Caco-2 (cell line): ENCODE measurements around the gene TLR4. TPM values are rescaled to one million over a fixed set of nuclear protein-coding genes. Genes with fewer than 3 reads are reported as not detected.

Source experiments
- BruUV-seq: library from RNA; stranded (reverse); fragments of 400-500 nt; replicated peaks from 2 replicates; lab custom pipeline; 2021; lab: Mats Ljungman, UMichigan
- CTCF ChIA-PET: fragments of 300-600 bp; sonication (Branson Sonifier 250); formaldehyde crosslinking; loops from one replicate; lab custom pipeline; 2022; ENCODE audit warnings: antibody characterized with exemption; lab: Charles Lee
- POLR2A ChIA-PET: fragments of 300-600 bp; sonication (Branson Sonifier 250); formaldehyde crosslinking; loops from one replicate; lab custom pipeline; 2022; ENCODE audit warnings: antibody characterized with exemption; lab: Charles Lee
- DNase-seq, 2 experiments: peaks; one replicate each; pipeline versions ENCODE4 v3.0.0 to v3.0.0-alpha.2; 2020 to 2022
- H3K27me3 ChIP-seq: replicated peaks from 2 replicates; pipeline ENCODE4 v1.6.0; 2011; ENCODE audit warnings: low read length; ENCODE audit not compliant: control insufficient read depth, insufficient read depth
- H3K36me3 ChIP-seq: 2 replicates; pipeline ENCODE4 v1.5.1; 2011; ENCODE audit warnings: low read length; ENCODE audit not compliant: control insufficient read depth, insufficient read depth
- H3K4me1 ChIP-seq: fragments of 250-450 bp; sonication (Bioruptor Pico); 2 replicates; pipeline ENCODE4 v1.5.1; 2020; ENCODE audit warnings: mild to moderate bottlenecking
- H3K4me3 ChIP-seq: 2 replicates; pipeline ENCODE4 v1.5.1; 2011; ENCODE audit warnings: low read depth, mild to moderate bottlenecking, control low read depth, low read length
- H3K9me3 ChIP-seq: fragments of 250-450 bp; sonication (Bioruptor Pico); 2 replicates; pipeline ENCODE4 v1.5.1; 2020; ENCODE audit warnings: mild to moderate bottlenecking, moderate library complexity
- H3K27ac Mint-ChIP-seq: one replicate; pipeline ENCODE4 v1.8.0; 2022; ENCODE audit warnings: mixed read lengths; ENCODE audit not compliant: unreplicated experiment
- H3K27me3 Mint-ChIP-seq: one replicate; pipeline ENCODE4 v1.8.0; 2022; ENCODE audit warnings: mixed read lengths; ENCODE audit not compliant: insufficient read depth, unreplicated experiment
- H3K36me3 Mint-ChIP-seq: one replicate; pipeline ENCODE4 v1.8.0; 2022; ENCODE audit warnings: mild to moderate bottlenecking, mixed read lengths; ENCODE audit not compliant: insufficient read depth, unreplicated experiment
- H3K4me1 Mint-ChIP-seq: one replicate; pipeline ENCODE4 v1.8.0; 2022; ENCODE audit warnings: low read depth, mixed read lengths; ENCODE audit not compliant: unreplicated experiment
- H3K4me3 Mint-ChIP-seq: one replicate; pipeline ENCODE4 v1.8.0; 2022; ENCODE audit warnings: mild to moderate bottlenecking, moderate library complexity, mixed read lengths; ENCODE audit not compliant: unreplicated experiment
- H3K9me3 Mint-ChIP-seq: one replicate; pipeline ENCODE4 v1.8.0; 2022; ENCODE audit warnings: mixed read lengths; ENCODE audit not compliant: unreplicated experiment
- intact Hi-C: fragments of 100-400 bp; cut with micrococcal nuclease; formaldehyde crosslinking; loops from one replicate; pipeline ENCODE4 v1.10.0; 2022; ENCODE audit not compliant: unreplicated experiment
- total RNA-seq: library from RNA; stranded (reverse); gene quantifications from 2 replicates; pipeline ENCODE4 v1.2.3, GENCODE V29; 2022
- TF ChIP-seq, protein P1 (sequence below), 2 experiments: fragments of 200-600 bp in 1 of 2; IDR thresholded peaks; 1 replicate in 1 of 2; 2 replicates in 1 of 2; pipeline versions ENCODE4 v1.5.1 to v1.8.0; 2011 to 2022; ENCODE audit warnings: antibody characterized with exemption in 1 of 2, control low read depth in 1 of 2, inconsistent platforms in 1 of 2, low read depth in 1 of 2, low read length in 1 of 2, mild to moderate bottlenecking in 1 of 2, moderate library complexity in 1 of 2; ENCODE audit not compliant: insufficient read depth in 1 of 2, severe bottlenecking in 1 of 2, unreplicated experiment in 1 of 2

Gene TLR4
- total RNA-seq, 1 experiment from 2014 or later: not detected

DNA sequence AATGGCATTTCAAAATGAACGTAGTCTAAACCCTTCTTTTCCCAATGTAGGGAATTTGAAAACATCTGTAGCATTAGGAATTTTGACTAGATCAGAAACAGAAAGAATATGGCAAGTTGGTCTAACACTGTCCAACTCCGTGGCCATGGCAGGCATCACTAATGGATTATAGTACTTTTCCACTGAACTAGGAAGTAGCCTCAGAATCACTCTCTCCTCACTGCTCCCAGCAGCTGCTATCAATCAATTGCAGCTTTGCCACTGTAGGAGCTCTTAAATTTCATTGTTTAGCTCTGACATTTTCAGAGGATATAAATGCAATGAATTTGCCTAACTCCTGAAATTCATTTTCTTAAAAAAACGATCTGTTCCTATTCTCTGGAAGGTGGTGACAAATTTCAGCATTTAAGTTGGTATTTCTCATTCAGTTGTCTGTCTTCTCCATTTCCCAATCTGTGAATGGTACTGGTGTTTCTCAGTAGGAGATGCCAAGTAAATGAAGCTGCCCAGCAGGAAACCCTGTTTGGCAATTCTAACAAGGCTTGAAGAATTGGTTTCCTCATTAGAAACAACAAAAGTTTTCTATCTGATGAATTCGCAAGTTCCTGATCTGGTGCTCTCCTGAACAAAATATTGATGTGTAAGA is 64.7 kb downstream of the TLR4 start:
- ChIA-PET CTCF (no interaction called here), POLR2A (no interaction called here)
- peaks cover 6% of the 10 kb centered on the region for H3K27me3 Mint-ChIP-seq
- no peaks in the 10 kb centered on the region for H3K9me3 Mint-ChIP-seq
- TF ChIP-seq, protein P1, sequence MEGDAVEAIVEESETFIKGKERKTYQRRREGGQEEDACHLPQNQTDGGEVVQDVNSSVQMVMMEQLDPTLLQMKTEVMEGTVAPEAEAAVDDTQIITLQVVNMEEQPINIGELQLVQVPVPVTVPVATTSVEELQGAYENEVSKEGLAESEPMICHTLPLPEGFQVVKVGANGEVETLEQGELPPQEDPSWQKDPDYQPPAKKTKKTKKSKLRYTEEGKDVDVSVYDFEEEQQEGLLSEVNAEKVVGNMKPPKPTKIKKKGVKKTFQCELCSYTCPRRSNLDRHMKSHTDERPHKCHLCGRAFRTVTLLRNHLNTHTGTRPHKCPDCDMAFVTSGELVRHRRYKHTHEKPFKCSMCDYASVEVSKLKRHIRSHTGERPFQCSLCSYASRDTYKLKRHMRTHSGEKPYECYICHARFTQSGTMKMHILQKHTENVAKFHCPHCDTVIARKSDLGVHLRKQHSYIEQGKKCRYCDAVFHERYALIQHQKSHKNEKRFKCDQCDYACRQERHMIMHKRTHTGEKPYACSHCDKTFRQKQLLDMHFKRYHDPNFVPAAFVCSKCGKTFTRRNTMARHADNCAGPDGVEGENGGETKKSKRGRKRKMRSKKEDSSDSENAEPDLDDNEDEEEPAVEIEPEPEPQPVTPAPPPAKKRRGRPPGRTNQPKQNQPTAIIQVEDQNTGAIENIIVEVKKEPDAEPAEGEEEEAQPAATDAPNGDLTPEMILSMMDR (IDR thresholded peaks at IDR 0.05; ENCODE audit: insufficient read depth in 1 of 2, low read depth in 1 of 2, low read length in 1 of 2, severe bottlenecking in 1 of 2, unreplicated experiment in 1 of 2): no peak
- intact Hi-C loops: no loop called here
- no peak for DNase-seq
- no peak overlapping the region for H3K27ac Mint-ChIP-seq
- H3K4me1 Mint-ChIP-seq: no peaks in the 10 kb centered on the region
- no peaks in the 10 kb centered on the region for H3K36me3 Mint-ChIP-seq
- Histone ChIP-seq H3K4me3 (no peak overlapping the region), H3K27me3 (no peaks in the 10 kb centered on the region), H3K9me3 (no peaks in the 10 kb centered on the region), H3K36me3 (no peaks in the 10 kb centered on the region), H3K4me1 (no peaks in the 10 kb centered on the region)
- BruUV-seq: no TSS peak
- no peak overlapping the region for H3K4me3 Mint-ChIP-seq

DNA sequence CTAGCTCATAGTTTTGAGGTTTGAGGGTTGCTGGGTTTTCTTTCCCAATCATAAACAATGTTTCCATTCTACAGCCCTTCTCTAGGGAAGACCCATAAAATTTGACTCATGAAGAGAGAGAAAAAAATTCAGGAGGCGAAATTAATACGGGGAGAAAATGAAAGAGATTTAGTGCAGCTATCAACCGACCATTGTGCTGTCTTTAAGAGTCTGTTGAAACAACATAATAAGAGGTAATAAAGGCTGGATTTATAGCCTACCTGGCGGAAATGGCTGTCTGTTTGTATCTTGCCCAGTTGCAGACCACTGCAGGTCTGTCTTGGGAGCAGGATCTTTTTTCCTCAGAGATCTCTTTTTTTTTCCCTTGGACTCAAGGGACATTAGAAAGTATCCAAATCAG is 66.9 kb downstream of the TLR4 start:
- H3K36me3 Mint-ChIP-seq: no peaks in the 10 kb centered on the region
- H3K27ac Mint-ChIP-seq: no peak overlapping the region
- no peaks in the 10 kb centered on the region for H3K9me3 ChIP-seq
- no peaks in the 10 kb centered on the region for H3K4me1 Mint-ChIP-seq
- ChIA-PET CTCF (no interaction called here), POLR2A (no interaction called here)
- no peaks in the 10 kb centered on the region for H3K27me3 ChIP-seq
- H3K36me3 ChIP-seq: no peaks in the 10 kb centered on the region
- no TSS peak for BruUV-seq
- no peak overlapping the region for H3K4me3 Mint-ChIP-seq
- H3K4me1 ChIP-seq: no peaks in the 10 kb centered on the region
- no peak overlapping the region for H3K4me3 ChIP-seq
- H3K27me3 Mint-ChIP-seq: peaks cover 8% of the 10 kb centered on the region
- intact Hi-C loops: no loop called here
- DNase-seq: no peak
- TF ChIP-seq, protein P1 (IDR thresholded peaks at IDR 0.05; ENCODE audit: insufficient read depth in 1 of 2, low read depth in 1 of 2, low read length in 1 of 2, severe bottlenecking in 1 of 2, unreplicated experiment in 1 of 2): no peak
- no peaks in the 10 kb centered on the region for H3K9me3 Mint-ChIP-seq

DNA sequence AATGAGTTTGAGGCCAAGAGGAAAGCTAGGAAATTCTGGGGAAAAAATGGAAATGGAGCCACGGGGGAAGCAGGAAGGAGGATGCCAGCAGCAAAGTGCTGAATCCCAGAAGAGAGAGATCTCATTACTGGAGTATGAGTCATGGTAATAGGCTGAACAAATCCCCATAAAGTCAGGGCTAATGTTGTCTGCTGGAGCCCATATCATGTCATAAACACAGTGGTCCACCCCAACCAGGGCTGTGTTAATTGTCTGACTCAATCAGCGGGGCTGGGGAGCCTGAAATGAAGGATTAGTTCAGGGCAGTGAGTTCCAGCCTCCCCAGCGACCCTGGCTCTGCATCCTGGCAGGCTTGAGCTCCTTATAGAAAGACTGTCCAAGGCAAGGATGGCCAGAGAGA is 68.8 kb downstream of the TLR4 start:
- no peaks in the 10 kb centered on the region for H3K27me3 ChIP-seq
- H3K9me3 Mint-ChIP-seq: no peaks in the 10 kb centered on the region
- intact Hi-C loops: no loop called here
- H3K4me3 ChIP-seq: no peak overlapping the region
- BruUV-seq: no TSS peak
- POLR2A ChIA-PET: no interaction called here
- CTCF ChIA-PET: no interaction called here
- peaks cover 8% of the 10 kb centered on the region for H3K27me3 Mint-ChIP-seq
- H3K36me3 Mint-ChIP-seq: no peaks in the 10 kb centered on the region
- no peaks in the 10 kb centered on the region for H3K4me1 ChIP-seq
- no peaks in the 10 kb centered on the region for H3K36me3 ChIP-seq
- H3K4me1 Mint-ChIP-seq: no peaks in the 10 kb centered on the region
- DNase-seq: no peak
- no peaks in the 10 kb centered on the region for H3K9me3 ChIP-seq
- TF ChIP-seq, protein P1 (IDR thresholded peaks at IDR 0.05; ENCODE audit: insufficient read depth in 1 of 2, low read depth in 1 of 2, low read length in 1 of 2, severe bottlenecking in 1 of 2, unreplicated experiment in 1 of 2): no peak
- H3K4me3 Mint-ChIP-seq: no peak overlapping the region
- H3K27ac Mint-ChIP-seq: no peak overlapping the region
